ENCODE results near the gene LYPD6B.

Gene LYPD6B

DNA sequence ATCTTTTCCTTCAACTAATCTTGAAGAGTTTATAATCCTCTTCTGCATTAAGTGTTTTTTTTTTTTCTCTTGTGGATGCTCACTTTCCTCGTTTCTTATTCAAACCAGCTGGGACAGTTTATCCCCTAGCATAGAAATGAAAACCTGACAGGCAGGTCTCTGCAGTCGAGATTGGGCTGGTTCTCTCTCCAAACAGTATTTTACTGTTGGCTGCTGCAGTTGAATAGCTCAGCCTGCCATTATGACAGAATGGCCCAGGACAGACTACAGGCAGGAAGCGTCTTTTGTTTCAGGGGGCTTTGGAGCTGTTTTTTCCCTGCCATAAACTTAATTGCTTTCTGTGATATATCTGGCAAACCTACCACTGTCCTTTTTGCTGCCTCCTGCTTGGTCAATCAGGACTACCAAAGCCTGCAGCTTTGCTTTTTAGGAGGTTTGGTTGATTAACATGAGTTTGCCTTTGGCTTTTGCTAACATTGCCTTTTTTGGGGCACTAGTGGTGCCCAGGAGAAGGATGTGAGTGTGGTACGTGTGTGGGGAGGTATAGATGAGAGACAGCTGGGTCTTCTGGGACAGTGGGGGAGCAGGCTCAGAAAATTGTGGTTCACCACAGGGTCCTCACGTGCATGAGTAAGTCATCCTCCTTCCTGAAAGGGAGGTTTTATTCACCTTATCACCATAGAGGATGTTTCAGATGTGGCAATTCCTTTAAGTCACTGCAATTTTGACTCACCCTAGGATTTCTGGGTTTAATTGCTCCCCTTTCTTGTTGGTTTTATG lies 128.7 kb downstream of the LYPD6B start:
- DNase-seq: peak; percentile 24

DNA sequence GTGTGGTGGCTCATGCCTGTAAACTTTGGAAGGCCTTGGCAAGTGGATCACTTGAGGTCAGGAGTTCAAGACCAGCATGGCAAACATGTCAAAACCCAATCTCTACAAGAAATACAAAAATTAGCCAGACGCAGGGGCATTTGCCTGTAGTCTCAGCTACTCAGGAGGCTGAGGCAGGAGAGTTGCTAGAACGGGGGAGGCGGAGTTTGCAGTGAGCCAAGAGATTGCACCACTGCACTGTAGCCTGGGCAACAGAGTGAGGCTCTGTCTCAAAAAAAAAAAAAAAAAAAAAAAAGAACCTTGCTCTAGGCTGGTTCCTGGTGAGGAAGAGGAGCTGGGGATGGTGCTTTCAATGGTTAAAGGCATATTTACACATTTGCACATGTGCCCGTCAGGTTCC lies 129.4 kb downstream of the LYPD6B start:
- no peak for DNase-seq

DNA sequence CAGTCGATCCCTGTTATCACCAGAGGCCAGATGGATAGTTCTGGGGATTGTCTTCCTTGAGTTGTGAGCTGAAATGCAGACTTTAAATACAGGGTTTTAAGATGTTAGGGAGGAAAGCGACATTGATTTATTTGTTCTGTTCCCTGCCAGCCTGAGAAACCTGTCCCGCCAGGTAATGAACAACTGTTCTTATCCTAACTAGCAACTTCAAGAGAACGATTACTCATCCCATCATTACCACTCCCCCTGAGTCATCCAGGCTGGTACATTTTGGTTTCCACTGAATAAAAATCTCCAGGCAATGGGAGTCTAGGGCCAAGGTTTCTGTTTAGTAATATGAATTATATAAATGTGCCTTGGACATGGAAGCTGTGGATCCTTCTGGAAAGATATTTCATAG lies 131.2 kb downstream of the LYPD6B start:
- no peak for DNase-seq

DNA sequence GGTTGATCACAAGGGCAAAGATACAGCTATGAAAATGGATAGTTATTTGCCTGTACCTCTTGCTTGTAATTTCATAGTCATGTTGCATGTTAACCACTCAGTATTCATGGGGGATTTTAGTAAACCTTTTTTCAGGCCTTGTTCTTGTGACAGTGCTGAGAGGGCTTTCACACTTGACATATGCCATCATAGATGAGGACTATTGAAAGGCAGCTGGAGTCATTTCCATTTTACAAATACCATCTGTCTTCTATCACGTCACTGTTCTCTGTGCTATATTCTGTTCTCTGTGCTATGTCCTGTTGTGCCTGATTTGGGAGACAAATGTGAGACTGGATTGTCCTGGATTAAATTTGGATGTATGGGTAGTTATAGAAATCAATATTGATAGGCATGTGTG lies 131.7 kb downstream of the LYPD6B start:
- DNase-seq: no peak

DNA sequence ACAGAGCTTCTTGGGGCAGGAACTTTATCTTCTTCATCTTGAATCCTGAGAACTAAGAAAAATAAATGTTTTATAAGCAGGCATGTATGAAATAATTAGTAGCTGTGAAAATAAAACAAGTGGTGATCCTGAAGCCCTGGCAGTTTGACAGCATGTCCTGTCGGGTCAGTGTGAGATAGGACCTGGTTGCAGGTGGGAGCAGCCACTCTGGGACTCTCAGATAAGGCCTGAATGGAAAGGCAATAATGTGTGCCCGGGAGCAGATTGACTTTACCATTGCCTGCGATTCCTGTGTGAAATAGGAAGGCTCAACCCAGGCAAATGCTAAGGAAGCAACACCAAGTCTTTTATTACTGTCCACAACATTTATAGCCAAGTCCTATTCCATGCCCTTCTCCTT lies 132.4 kb downstream of the LYPD6B start:
- no peak for DNase-seq

DNA sequence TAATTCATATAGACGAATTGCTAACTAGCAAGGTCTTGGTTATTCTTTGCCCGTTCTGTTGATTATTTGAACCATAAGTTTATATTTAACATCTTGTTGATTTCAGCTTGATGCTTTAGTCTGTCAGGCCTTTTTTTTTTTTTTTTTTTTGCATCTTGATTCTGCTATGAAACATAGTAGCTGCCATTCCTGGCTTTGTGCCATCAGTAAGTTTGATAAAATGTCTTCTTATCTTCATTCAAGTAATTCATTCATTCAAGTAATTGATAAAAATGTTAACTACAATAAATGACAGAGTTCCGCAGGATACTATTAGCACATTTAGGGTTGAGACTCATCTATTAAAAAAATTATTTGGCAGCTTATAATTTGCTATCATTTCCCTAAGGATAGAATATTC lies 134.7 kb downstream of the LYPD6B start:
- no peak for DNase-seq

DNA sequence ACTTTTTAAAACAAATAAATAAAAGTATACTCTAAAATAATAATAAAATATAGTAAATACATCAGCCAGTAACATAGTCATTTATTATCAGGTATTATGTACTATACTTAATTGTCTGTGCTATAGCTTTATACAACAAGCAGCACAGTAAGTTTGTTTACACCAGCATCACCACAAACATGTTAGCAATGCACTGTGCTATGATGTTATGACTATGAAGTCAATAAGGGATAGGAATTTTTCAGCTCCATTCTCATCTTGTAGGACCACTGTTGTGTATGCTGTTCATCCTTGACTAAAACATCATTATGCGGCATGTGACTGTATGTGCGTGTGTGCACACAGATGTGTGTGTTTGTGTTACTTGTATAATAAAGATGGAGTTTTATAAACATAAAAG lies 137.5 kb downstream of the LYPD6B start:
- no peak for DNase-seq

DNA sequence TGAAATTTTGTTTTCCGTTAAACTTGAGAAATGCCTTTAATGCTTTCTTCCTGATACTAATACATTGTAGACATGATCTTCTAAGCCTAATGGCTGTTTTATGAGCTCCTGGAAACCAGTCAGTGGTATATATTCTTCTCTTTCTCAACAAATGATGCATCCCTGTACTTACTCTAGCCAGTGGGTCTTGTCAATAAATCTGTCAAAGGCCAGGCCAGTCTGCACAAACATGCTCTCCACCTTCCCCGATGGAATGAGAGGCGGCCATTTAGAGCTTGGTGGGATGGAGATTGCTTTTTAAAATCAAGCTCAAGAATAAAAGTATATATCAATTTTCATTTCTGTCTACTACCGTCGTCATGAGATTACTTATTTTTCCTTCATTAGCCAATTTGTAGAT lies 140.1 kb downstream of the LYPD6B start:
- DNase-seq: no peak

DNA sequence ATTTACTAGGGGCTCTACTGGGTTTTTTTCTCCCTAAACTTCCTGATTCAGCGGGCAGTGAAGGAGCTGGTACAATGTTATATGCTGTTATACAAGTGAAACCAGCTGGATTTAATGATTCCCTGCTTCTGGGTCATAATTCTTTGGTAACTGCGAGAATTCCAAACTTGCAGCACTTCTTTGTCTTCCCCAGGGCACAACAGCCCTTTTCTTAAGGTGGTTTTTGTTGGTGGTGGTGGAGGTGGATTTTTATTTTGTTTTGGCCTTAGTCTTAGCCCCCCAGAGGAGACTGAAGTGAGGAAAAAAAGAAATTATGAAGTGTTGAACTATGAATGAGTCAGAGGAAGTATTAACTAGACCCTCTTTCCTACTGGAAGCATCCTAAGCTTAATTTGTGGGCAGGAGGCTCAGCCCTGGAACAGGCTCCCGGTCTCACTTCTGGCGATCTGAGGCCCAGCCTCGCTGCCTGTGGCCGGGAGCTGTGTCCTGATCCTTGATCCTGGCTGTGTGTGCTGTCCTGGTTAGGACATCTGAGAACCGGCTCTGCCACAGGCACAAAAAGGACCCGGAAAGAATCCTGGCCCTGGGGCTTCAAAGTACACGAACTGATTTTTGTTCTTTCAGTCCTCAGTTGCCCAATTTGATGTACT lies 141.9 kb downstream of the LYPD6B start:
- DNase-seq: no peak

DNA sequence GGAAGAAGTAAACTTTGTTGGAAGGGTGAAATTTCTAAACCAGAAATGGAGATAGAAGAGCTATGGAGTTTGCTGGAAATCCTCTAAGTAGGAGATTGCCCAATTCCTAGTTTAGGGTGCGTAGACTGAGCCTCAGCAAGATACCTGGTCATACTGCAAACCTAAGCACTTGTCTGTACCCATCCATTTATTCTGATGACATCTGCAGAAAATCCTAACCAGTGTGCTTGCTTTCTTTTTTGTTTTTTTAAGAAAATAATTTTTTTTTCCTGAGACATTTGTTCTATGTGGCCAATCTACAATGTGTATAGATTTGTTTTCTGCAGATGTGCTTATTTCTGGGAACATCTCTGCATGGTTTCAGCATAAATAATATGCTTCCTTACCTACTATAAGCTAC lies 144.7 kb downstream of the LYPD6B start:
- DNase-seq: no peak

DNA sequence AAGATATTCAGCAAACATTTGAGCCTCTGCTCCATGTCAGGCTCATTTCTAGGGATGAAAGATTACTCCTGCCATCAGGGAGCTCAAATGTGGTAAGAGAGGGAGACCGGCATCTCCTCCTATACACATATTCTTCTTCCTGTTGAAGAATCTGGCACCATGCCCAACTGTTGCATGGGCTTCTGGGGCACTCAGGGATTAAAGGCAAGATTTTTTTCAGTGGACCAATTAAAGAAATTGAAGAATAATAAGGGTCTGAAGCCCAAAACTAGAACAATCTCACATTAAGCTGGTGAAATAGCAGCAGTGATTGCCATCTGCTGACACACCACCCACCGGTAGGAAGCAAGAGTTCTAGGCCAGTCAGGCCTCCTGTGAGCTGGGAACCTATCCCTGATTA lies 146.5 kb downstream of the LYPD6B start:
- no peak for DNase-seq

DNA sequence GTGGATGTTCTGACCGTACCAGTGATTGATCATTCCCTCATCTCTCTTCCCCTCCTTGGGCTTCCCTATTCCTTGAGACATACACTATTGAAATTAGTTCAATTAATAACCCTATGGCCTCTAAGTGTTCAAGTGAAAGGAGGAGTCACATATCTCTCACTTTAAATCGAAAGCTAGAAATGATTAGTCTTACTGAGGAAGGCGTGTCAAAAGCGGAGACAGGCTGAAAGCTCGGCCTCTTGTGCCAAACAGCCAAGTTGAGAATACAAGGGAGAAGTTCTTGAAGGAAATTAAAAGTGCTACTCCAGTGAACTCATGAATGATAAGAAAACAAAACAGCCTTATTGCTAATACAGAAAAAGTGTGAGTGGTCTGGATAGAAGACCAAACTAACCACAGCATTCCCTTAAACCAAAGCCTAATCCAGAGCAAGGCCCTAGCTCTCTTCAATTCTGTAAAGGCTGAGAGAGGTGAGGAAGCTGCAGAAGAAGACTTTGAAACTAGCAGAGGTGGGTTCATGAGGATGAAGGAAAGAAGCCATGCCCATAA lies 147.5 kb downstream of the LYPD6B start:
- no peak for DNase-seq

DNA sequence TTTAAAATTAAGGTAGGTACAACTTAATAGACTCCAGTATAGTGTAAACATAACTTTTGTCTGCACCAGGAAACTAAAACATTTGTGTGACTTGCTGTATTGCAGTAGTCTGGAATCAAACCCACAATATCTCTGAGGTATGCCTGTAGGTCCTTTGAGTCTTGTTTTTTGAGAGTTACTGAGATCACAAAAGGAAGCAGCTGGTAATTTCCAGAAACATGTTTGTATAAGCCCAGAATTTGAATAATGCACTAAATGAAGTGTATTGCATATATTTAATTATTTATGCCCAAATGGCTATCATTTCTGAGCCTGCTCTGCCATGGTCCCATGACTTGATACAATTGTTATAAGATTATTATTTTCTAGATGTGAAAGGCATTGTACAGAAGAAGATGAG lies 148.6 kb downstream of the LYPD6B start:
- DNase-seq: no peak

DNA sequence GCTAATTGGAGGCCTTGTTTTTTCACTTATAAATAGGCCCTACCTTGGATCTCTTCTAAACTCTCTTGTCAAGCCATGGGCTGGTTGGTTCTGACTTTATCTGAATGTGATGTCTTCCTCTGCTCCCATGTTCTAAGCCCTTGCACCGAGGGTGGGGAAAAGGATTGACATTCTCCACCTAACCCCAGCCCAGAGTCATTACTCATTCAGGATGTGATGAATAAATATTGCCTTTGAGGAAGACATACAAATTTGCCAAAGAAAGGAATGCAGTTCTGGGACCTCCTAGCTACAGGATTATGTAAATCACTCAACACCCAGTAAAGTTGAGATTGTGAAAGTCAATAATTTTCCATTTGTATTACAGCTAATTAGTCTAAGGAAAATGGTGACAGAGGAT lies 149.8 kb downstream of the LYPD6B start:
- DNase-seq: no peak

DNA sequence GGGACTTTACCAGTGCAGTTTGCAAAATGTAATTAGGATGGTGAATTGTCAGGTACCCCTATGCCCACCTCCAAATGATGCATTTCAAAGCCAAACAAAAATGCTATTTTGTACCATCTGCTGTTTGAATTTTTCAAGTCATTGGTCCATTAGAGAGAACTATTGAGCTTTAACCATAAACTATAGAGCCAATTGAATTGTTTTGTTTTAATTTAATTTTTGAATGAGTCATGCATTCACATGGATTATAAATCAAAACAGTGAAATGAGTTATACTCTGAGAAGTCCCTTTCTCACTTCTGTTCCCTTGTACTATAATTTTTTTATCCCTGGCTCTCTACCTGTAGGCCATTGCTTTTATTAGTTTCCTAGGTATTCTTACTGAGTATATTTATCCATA lies 151.3 kb downstream of the LYPD6B start:
- no peak for DNase-seq

DNA sequence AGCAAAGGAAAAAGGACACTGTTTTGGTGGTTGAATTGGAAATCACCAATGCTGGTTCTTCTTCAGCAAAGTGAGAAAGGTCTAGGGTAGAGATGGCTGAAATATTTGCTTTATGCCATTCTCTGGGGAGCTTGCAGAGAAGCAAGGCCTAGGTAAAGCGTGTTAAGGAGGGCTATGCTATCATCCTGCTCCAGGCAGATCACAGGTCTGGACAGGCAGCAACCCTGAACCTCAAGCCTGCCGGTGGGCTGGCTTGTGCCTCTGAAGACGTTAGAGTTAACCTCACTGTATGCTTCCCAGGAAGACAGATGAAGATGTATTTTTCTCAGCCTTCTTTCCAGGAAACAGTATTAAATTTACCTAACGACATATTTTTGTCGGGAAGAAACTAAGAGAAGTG lies 153.4 kb downstream of the LYPD6B start:
- DNase-seq: no peak

DNA sequence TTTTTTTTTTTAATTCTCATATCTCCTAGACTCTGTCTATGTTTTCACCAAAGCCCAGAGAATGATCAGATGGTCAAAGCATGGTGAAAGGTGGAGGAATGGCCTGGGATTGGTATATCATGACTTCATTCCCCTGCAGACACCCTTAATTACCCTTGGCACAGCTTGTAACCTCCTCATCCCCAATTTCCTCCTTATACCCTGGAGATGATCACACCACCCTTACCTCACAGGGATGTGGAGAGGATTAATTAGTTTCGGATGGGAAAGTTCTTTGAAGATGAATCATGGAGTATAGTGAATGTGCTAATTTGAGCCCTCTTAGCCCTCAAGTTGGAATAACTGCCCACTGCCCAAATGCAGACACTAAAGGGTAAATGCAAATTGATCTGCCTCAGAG lies 153.9 kb downstream of the LYPD6B start:
- no peak for DNase-seq

DNA sequence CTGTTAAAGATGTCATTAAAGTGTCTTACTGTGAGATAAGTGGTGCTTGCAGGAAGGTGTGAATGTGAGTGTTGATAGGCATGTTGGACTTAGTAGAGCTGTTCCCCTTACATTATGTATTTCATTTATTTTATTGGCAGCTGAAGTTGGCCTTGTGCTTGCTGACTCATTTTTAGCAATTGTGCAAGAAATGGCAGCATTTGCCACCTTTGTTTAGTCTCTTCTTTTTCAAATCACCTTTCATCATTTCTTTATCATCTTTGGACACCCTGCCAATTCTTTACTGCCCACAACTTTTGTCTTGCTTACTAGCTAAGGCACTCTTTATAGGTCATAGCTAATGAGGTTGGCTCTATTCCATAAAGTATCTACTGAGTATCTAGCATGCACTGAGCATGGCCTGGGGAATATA lies 161.6 kb downstream of the LYPD6B start:
- DNase-seq: no peak

DNA sequence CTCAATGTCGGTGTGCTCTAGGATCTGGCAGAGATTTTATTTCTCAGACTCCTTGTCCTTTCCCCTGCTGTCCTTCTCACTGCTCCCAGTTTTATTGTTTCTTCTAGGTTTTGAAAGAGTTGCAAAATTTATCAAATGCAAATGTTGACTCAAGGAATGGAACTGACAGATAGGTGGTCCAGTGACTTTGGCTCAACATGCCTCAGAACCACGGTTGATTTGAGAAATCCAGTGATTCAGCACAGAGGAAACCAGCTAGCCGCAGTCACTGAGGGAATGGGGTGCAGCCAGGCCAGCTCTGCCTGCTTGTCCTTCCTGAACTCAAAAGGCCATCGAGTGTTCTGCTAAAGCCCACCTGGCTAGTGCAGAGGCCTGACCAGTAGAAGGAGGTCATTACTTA lies 166.2 kb downstream of the LYPD6B start:
- no peak for DNase-seq

DNA sequence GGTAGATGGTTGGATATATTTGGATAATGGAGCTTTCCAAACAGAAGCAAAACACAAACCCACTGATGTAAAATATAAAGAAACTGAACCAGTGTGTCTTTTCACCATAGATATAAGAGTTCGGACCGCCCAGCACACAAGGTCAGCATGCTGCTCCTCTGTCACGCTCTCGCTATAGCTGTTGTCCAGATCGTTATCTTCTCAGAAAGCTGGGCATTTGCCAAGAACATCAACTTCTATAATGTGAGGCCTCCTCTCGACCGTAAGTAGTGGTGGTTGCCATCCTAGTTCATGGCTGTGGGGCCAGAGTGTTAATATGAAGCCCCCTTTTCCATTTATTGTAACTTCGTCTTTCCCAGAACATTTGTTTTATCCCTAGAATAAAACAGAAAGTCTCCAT lies 166.6 kb downstream of the LYPD6B start:
- DNase-seq: no peak

DNA sequence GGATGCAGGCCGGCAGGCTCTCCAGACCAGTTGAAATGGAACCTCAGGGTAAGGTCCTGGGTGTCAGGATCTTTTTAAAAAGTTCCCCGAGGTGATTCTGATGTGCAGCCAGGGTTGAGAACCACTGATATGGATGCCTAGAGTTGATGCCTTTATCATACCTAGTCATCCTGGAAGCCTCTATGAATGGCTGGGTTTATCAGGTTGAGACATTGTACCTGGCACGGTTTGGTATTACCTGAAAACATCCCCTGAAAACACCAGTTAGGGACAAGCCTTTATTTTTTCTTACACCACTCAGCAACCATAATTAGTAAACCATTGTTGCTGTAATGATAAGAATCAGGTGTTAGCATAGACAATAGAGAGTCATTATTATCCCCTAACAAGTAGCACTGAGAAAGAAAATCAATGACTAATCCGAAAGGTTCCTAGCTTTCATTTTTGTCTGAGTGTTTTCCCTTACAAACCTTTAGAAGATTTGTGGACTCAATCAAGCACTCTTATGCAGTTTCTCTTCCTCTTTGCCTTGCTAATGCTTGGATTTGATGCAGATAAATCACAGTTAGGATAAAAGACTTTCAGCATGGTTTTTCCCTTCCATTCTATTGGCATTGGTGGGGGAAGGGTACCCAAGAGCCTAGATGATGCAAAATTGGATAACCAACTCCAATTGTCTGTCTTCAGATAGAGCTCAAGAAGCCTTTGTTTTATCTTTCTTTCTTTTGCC lies 175.4 kb downstream of the LYPD6B start:
- DNase-seq: no peak

DNA sequence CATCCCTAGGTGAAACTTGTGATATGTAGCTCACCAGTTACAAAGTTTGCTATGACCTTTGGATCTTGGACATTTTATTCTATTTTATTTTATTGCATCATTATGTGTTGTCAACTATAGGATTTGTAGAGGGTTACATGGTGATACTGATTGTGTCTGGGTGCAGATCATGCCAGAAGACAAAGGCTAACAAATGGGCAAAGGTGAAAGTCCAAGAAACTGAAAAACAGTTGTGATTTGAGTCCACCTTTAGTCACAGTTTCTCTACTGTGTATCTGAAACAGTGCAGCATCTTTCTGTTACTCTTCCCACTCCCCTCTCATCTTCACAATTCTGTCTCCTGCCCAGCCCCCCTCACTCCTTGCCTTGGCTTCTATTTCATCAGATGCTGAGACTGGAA lies 180.0 kb downstream of the LYPD6B start:
- no peak for DNase-seq

DNA sequence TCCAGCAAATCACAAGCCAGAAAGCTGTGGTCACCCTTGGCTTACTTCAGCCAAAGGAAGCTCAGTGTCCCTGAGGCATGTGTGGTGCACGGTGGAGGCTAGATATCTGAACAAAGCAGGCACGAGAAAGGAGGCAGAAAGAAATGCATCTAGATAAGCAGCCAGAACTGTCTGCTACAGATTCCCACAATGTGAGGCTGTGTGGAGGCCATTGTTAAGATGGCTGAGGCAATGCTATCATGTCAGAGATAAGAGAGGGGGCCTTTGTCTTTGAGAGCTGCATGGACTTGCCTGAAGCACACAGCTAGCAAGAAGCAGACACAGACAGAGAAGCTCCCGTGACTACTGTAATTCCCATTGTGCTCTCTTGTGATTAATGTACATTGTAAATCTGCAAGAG lies 181.4 kb downstream of the LYPD6B start:
- DNase-seq: no peak

DNA sequence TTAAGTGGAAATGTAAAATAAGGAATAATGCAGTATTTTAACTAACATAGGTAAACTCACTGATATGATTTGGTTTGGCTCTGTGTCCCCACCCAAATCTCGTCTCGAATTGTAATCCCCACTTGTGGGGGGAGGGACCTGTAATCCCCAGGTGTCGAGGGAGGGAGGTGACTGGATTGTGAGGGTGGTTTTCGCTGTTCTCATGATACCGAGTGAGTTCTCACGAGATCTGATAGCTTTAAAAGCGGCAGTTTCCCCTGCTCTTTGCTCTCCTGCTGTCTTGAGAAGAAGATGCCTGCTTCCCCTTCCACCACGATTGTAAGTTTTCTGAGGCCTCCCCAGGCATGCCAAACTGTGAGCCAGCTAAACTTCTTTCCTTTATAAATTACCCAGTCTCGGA lies 182.5 kb downstream of the LYPD6B start:
- no peak for DNase-seq

Data from CD4-positive, alpha-beta T cell treated with Interleukin-10 for 1 hour (primary cell).